HAP-1 (cell line): ENCODE results near the gene SCARF2.
"Not testable (repeated sequence)": the region's sequence is repeated elsewhere in the genome, so short reads cannot be mapped to it uniquely, and the experiment has no call there.

Experiments
- DNase-seq, 2 experiments: peaks; one replicate each; pipeline ENCODE4 v3.0.0-alpha.2; 2016 to 2020; ENCODE audit warnings: low spot score in 2 of 2
- H3K27me3 ChIP-seq: fragments of 250-450 bp; sonication (Bioruptor Pico); 2 replicates; pipeline ENCODE4 v1.5.1; 2020; ENCODE audit warnings: low read depth, mild to moderate bottlenecking, moderate library complexity
- H3K36me3 ChIP-seq: fragments of 250-450 bp; sonication (Bioruptor Pico); replicated peaks from 2 replicates; pipeline ENCODE4 v1.5.1; 2020; ENCODE audit warnings: mild to moderate bottlenecking
- H3K4me1 ChIP-seq: fragments of 250-450 bp; sonication (Bioruptor Pico); 2 replicates; pipeline ENCODE4 v1.5.1; 2020; ENCODE audit warnings: mild to moderate bottlenecking
- H3K4me3 ChIP-seq: fragments of 250-450 bp; sonication (Bioruptor Pico); 2 replicates; pipeline ENCODE4 v1.5.1; 2020; ENCODE audit warnings: mild to moderate bottlenecking, moderate library complexity
- H3K9me3 ChIP-seq: fragments of 250-450 bp; sonication (Bioruptor Pico); 2 replicates; pipeline ENCODE4 v1.5.1; 2020; ENCODE audit warnings: mild to moderate bottlenecking, moderate library complexity
- in situ Hi-C: fragments of 300-500 bp; cut with MboI; formaldehyde crosslinking; loops from 3 replicates; pipeline ENCODE4 v1.14.3; 2020; ENCODE audit warnings: low sequenced_read_pairs, inconsistent platforms, mixed read lengths

Gene SCARF2

DNA sequence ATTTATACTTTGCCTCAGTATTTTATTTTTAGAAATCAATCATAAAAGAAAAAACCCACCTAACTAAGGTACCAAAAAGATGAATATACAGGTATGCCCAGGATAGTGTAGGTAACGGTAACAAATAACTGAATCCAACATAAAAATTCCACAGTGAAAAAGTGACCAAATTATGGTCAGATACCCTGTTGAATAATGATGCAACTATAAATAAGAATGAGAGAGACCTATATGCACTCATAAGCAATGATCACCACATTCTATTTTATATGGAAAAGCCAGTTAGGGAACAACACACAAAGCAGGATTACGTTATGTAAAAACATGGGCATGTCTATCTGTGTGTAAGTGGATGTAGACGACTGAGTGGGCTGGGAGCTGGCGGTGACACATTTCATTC, 50.7 kb downstream of the SCARF2 start:
- Histone ChIP-seq H3K4me3 (no peak overlapping the region), H3K36me3 (no peaks in the 10 kb centered on the region), H3K9me3 (no peaks in the 10 kb centered on the region), H3K27me3 (0 out of 2 replicates have a peak, but pooled peaks cover 4% of the 10 kb centered on the region), H3K4me1 (no peaks in the 10 kb centered on the region)
- in situ Hi-C loops: no loop called here
- DNase-seq: no peak

DNA sequence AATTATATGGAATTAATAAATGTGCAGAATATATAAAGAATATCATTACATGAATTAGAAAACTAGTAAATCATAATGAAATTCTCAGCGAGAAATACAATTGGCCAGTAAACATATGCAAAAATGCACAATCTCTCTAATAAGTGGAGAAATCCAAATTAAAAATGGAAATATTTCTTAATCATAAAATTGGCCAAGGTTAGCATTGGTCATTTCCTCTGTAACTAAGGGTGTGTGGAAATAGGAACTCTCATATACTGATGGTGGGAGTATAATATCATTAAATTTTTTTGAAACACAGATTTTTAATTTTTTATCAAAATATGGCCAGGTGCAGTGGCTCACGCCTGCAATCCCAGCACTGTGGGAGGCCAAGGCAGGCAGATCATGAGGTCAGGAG, 51.3 kb downstream of the SCARF2 start:
- Histone ChIP-seq H3K9me3 (no peaks in the 10 kb centered on the region), H3K4me1 (no peaks in the 10 kb centered on the region), H3K27me3 (0 out of 2 replicates have a peak, but pooled peaks cover 4% of the 10 kb centered on the region), H3K36me3 (no peaks in the 10 kb centered on the region), H3K4me3 (no peak overlapping the region)
- DNase-seq: no peak
- in situ Hi-C loops: no loop called here

DNA sequence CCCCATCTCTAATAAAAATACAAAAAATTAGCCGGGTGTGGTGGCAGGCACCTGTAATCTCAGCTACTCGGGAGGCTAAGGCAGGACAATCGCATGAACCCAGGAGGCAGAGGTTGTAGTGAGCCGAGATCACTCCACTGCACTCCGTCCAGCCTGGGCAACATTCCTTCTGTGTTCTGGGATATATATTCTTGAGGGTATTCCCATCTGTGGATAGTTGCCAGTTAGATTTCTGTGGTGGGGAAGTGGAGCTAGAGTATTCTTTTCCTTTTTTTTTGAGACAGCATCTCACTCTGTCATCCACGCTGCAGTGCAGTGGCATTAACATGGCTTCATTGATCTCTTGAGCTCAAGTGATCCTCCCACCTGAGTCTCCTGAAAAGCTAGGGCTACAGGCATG, 52.8 kb downstream of the SCARF2 start:
- H3K36me3 ChIP-seq: no peaks in the 10 kb centered on the region
- no peaks in the 10 kb centered on the region for H3K9me3 ChIP-seq
- no peaks in the 10 kb centered on the region for H3K4me1 ChIP-seq
- no peak overlapping the region for H3K4me3 ChIP-seq
- in situ Hi-C loops: no loop called here
- 0 out of 2 replicates have a peak, but pooled peaks cover 4% of the 10 kb centered on the region for H3K27me3 ChIP-seq
- DNase-seq: no peak

DNA sequence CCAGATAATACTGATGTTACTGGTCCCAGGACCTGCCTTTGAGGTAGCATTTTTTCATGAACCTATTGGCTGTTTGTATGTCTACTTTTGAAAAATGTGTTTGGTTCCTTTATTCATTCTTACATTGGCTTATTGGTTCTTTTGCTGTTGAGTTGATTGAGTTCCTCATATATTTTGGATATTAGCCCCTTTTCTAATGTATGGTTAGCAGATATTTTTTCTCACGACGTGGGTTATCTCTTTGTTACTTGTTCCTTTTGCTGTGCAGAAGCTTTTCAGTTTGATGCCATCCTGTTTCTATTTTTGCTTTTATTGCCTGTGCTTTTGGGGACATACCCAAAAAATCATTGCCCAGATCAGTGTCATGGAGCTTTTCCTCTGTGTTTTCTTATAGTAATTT, 53.5 kb downstream of the SCARF2 start:
- no peak overlapping the region for H3K4me3 ChIP-seq
- H3K36me3 ChIP-seq: no peaks in the 10 kb centered on the region
- H3K9me3 ChIP-seq: no peaks in the 10 kb centered on the region
- H3K27me3 ChIP-seq: 0 out of 2 replicates have a peak, but pooled peaks cover 4% of the 10 kb centered on the region
- no peak for DNase-seq
- no peaks in the 10 kb centered on the region for H3K4me1 ChIP-seq
- in situ Hi-C loops: no loop called here

DNA sequence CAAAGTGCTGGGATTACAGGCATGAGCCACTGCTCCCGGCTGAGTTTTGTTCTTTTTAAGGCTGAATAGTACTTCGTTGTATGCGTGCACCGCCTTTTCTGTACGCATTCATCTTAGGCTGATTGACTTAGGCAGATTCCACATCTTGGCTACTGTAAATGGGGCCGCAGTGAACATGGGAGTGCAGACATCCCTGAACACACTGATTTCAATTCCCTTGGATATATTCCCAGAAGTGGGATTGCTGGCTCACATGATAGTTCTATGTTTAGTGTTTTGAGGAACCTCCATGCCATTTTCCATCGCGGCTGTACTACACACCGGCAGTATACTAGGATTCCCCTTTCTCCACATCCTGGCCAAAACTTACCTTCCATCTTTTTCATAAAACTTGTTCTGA, 54.1 kb downstream of the SCARF2 start:
- Histone ChIP-seq H3K27me3 (0 out of 2 replicates have a peak, but pooled peaks cover 4% of the 10 kb centered on the region), H3K9me3 (no peaks in the 10 kb centered on the region), H3K4me1 (no peaks in the 10 kb centered on the region), H3K36me3 (no peaks in the 10 kb centered on the region), H3K4me3 (no peak overlapping the region)
- in situ Hi-C loops: no loop called here
- no peak for DNase-seq

DNA sequence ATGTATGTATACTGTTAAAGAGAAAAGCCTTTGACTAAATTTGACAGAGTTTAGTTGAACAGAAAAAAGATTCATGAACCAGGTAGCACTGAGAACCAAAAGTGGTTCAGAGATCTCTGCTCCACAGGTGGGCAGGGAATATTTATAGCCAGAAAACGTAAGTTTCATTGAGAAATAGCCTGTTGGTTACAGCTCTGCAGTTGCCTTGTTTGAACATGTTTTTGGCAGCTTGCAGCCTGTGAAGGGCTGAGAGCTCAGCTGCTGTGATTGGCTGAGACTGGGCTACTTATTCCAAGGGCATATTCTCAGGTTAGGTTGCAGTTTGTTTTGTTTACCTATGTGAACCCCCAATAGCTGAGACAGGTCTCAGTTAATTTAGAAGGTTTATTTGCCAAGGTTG, 57.1 kb downstream of the SCARF2 start:
- Histone ChIP-seq H3K9me3 (no peaks in the 10 kb centered on the region), H3K4me3 (no peak overlapping the region), H3K36me3 (no peaks in the 10 kb centered on the region), H3K27me3 (0 out of 2 replicates have a peak, but pooled peaks cover 4% of the 10 kb centered on the region), H3K4me1 (no peaks in the 10 kb centered on the region)
- no peak for DNase-seq
- in situ Hi-C loops: no loop called here

DNA sequence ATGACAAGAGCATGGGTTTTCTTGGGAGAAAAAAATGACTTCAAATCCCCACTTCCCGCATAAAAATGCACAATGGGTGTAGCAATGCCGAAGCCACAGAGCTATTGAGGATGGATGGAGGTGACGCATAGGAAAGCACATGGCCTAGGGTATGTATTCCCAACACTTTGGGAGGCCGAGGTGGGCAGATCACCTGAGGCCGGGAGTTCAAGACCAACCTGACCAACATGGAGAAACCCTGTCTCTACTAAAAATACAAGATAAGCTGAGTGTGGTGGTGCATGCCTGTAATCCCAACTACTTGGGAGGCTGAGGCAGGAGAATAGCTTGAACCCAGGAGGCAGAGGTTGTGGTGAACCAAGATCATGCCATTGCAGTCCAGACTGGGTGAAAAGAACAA, 58.9 kb downstream of the SCARF2 start:
- H3K9me3 ChIP-seq, H3K4me3 ChIP-seq, H3K36me3 ChIP-seq, in situ Hi-C loops, H3K27me3 ChIP-seq, DNase-seq, H3K4me1 ChIP-seq: not testable (repeated sequence)

DNA sequence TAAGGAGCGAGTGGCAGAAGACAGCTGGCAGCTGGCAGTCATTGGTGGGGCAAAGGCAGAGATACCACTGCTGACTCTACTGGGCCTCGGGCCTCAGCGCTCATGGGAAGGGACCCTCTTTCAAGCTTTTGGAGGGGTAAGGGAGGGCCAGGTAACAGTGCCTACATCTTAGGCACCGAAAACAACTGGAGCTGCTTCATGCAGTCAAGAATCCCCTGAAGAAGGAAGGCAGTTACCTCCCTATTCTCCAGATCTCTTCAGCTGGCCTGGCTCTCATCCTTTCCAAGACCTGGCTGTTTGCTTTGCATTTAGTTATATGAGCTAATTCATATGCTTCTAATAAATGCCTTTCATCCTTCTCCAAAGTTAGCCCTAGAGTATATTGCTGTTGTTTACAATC, 59.5 kb downstream of the SCARF2 start:
- no peak for DNase-seq
- no peaks in the 10 kb centered on the region for H3K36me3 ChIP-seq
- H3K4me3 ChIP-seq: no peak overlapping the region
- no peaks in the 10 kb centered on the region for H3K4me1 ChIP-seq
- in situ Hi-C loops: no loop called here
- H3K9me3 ChIP-seq: no peaks in the 10 kb centered on the region
- H3K27me3 ChIP-seq: 0 out of 2 replicates have a peak, but pooled peaks cover 3% of the 10 kb centered on the region

DNA sequence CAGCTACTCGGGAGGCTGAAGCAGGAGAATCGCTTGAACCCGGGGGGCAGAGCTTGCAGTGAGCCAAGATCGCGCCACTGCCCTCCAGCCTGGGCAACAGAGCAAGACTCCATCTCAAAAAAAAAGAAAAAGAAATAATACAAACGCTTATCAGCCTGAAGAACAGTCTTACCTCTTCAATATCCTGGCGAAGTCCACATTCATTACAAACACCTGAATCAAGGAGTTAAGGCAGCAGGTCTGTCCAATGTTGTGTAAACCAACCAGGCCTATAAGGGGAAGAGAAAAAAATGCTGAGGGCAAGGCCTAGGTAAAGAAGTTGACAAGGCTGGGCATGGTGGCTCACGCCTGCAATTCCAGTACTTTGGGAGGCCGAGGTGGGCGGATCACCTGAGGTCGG, 60.6 kb downstream of the SCARF2 start:
- DNase-seq, H3K27me3 ChIP-seq, H3K36me3 ChIP-seq, H3K4me1 ChIP-seq, in situ Hi-C loops, H3K9me3 ChIP-seq, H3K4me3 ChIP-seq: not testable (repeated sequence)

DNA sequence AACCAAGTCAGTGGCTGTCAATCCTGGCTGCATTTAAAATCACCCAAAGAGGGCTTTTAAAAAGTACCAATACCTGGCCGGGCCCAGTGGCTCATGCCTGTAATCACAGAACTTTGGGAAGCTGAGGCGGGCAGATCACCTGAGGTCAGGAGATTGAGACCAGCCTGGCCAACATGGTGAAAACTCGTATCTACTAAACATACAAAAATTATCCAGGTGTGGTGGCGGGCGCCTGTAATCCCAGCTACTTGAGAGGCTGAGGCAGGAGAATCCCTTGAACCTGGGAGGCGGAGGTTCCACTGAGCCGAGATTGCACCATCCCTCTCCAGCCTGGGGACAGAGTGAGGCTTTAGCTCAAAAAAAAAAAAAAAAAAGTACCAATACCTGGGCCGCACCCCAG, 61.3 kb downstream of the SCARF2 start:
- H3K36me3 ChIP-seq, H3K27me3 ChIP-seq, in situ Hi-C loops, H3K4me1 ChIP-seq, DNase-seq, H3K4me3 ChIP-seq, H3K9me3 ChIP-seq: not testable (repeated sequence)
